ENCODE data around the gene TMEM178B.

The TMEM178B gene

GRCh38 chr7:141527076-141527475 lies 453.2 kb downstream of the TMEM178B start:
- DNase-seq (ENCODE audit: low spot score): no peak

- no peak for DNase-seq (ENCODE audit: low spot score)
These were observed 454.5 kb downstream of the TMEM178B start for GRCh38 chr7:141528399-141528798.

Data from activated CD4-positive, alpha-beta T cell treated with anti-CD3 and anti-CD28 coated beads, Interleukin-2, Interleukin-4, amounts not matched to agents 100 ng/mL and 50 ng/mL, durations not matched to agents 16 hours and 8 hours (primary cell).